ENCODE data around the gene ATL2.
"Not testable (repeated sequence)": the region's sequence is repeated elsewhere in the genome, so short reads cannot be mapped to it uniquely, and the experiment has no call there.

The ATL2 gene

DNA sequence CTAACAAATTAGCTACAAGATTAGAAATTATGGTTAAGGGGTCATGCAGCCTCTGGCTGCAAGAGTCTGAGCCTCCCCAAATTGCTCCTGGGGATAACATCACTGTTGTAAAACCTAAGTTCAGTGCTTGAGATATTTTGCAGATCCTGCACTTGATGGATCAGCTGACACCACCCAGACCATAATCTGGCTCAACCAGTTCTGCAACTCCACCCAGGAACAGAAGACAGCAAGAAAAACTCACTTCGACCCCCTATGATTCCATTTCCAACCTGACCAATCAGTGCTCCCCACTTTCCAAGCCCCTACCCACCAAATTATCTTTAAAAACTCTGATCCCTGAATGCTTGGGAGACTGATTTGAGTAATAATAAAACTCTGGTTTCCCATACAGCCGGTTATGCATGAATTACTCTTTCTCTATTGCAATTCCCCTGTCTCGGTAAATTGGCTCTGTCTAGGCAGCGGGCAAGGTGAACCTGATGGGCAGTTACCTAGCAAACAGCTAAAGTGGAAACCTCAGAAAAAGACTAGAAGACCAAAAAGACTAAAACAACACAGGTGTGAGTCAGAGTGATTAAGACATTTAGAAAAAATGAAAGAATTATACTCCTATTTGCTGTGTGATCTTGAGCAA lies 35.3 kb upstream of the ATL2 start:
- H3K27ac ChIP-seq (ENCODE audit: low read depth, low read length); H3K9ac ChIP-seq (ENCODE audit: low read length in 5 of 5); H3K36me3 ChIP-seq (ENCODE audit: control insufficient read depth in 5 of 5, insufficient read depth in 5 of 5, low read length in 5 of 5); H3K27me3 ChIP-seq (ENCODE audit: control insufficient read depth in 5 of 5, insufficient read depth in 4 of 5, low read length in 5 of 5); H3K4me3 ChIP-seq (ENCODE audit: low read depth in 1 of 5, low read length in 5 of 5): not testable (repeated sequence)
- Histone ChIP-seq H3K9me3 (ENCODE audit: control insufficient read depth in 5 of 5, low read length in 5 of 5) (peaks cover 0 to 11% (median 3%) of the 10 kb centered on the region in 5 donors), H3K4me1 (ENCODE audit: control insufficient read depth in 5 of 5, insufficient read depth in 5 of 5, low read length in 5 of 5) (peaks cover 0 to 23% (median 14%) of the 10 kb centered on the region in 5 donors)

DNA sequence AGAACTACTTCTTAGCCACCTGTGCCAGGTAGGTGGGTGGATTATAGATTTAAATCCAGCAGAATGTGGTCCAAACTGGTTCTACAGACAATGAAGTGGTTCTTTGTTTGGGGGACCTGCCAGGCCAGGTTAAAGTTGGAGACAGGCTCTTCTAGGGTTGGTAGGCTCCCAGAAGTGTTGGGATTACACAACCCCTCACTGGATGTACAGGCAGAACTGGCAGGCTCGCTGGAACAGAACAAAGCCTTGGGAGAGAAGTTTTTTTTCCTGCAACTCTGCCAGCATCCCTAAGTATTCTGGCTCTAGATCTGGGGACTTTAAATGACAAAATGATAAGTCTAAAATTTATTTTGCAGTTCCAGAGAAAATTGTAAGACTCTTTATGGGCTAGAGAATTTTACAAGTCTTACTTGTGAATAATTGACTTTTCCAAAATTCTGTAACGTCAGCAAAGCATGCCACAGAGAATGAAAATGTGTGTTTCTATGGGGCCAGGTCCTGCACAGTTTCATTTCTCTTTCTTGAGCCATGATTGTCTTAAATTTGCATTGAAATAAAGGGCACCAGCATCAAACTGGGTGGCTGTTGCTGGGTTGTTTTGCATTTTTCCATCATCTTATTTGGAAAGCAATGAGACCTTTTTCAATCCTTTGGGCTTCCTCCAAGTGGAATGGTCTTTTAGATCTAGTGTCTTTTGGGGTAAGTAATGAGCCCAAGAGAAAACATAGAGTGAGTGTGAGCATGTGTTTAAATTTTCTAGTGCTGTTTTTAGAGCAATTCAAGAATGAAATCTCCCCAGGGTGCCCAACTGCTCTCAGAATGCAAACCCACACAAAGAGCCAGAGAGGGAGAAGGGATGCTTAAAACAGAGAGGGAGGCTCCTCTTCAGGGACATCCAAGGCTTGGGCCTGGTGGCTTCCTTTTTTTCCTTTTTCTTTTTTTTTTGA lies 32.4 kb upstream of the ATL2 start:
- Histone ChIP-seq H3K4me1 (ENCODE audit: control insufficient read depth in 5 of 5, insufficient read depth in 5 of 5, low read length in 5 of 5) (peaks cover 0 to 36% (median 30%) of the 10 kb centered on the region in 5 donors), H3K4me3 (ENCODE audit: low read depth in 1 of 5, low read length in 5 of 5) (no peak overlapping the region), H3K9ac (ENCODE audit: low read length in 5 of 5) (peak overlapping the region in 1 of 5 donors; percentile 30), H3K9me3 (ENCODE audit: control insufficient read depth in 5 of 5, low read length in 5 of 5) (peaks cover 0 to 11% (median 3%) of the 10 kb centered on the region in 5 donors), H3K36me3 (ENCODE audit: control insufficient read depth in 5 of 5, insufficient read depth in 5 of 5, low read length in 5 of 5) (no peaks in the 10 kb centered on the region), H3K27ac (ENCODE audit: low read depth, low read length) (no peak overlapping the region), H3K27me3 (ENCODE audit: control insufficient read depth in 5 of 5, insufficient read depth in 4 of 5, low read length in 5 of 5) (no peaks in the 10 kb centered on the region)

DNA sequence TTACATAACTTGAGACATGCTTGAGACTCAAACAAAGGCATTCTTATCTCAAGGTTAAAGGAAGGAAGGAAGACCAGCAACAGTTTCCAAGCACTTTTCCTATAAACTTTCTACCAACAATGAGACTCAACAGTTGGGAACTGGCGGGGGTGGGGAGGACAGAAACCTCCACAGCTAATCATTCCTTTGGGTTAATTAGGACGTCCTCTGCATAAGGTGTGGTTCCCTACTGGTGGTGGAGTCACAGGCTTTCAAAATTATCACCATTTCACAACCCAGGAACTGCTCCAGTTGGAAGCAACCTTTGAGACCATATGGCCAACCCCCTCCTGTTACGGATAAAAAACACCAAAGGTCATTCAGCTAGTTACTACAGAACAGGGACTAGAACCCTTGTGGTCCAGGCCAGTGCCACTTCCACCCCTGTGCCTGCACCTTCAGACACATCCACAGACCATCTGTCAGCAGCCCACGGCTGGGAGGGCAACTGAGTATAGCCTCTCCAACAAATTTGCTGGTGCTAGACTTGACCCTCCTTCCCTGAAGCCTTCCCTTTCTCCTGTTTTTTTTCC lies 30.1 kb upstream of the ATL2 start:
- peaks cover 0 to 2% (median 0%) of the 10 kb centered on the region in 5 donors for H3K9me3 ChIP-seq (ENCODE audit: control insufficient read depth in 5 of 5, low read length in 5 of 5)
- no peaks in the 10 kb centered on the region for H3K36me3 ChIP-seq (ENCODE audit: control insufficient read depth in 5 of 5, insufficient read depth in 5 of 5, low read length in 5 of 5)
- no peaks in the 10 kb centered on the region for H3K27me3 ChIP-seq (ENCODE audit: control insufficient read depth in 5 of 5, insufficient read depth in 4 of 5, low read length in 5 of 5)
- H3K9ac ChIP-seq (ENCODE audit: low read length in 5 of 5): no peak overlapping the region
- no peak overlapping the region for H3K4me3 ChIP-seq (ENCODE audit: low read depth in 1 of 5, low read length in 5 of 5)
- peaks cover 0 to 36% (median 30%) of the 10 kb centered on the region in 5 donors for H3K4me1 ChIP-seq (ENCODE audit: control insufficient read depth in 5 of 5, insufficient read depth in 5 of 5, low read length in 5 of 5)
- peak overlapping the region; percentile 19 for H3K27ac ChIP-seq (ENCODE audit: low read depth, low read length)

DNA sequence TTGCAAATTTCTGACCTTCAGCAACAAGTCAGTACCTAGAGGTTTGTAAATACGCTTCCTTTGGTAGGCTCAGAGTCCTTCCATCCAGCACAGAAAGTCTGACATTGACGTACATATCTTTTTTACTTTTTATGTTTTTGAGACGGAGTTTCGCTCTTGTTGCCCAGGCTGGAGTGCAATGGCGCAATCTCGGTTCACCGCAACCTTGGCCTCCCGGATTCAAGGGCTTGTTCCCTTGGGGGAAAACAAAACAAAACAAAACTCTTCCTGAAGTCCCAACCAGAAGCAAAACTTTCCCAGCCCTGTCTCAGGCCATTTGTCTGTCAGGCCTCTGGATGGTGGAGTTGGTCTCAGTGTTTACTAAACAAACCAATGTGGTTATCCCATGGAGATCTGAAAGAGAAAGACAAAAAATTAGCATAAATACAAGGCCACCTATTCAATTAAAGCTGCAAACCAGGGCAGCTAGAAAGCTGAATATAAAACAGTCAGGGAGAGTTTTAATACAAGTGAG lies 29.6 kb upstream of the ATL2 start:
- Histone ChIP-seq H3K27ac (ENCODE audit: low read depth, low read length) (peak overlapping the region; percentile 19), H3K9me3 (ENCODE audit: control insufficient read depth in 5 of 5, low read length in 5 of 5) (no peaks in the 10 kb centered on the region), H3K27me3 (ENCODE audit: control insufficient read depth in 5 of 5, insufficient read depth in 4 of 5, low read length in 5 of 5) (no peaks in the 10 kb centered on the region), H3K4me1 (ENCODE audit: control insufficient read depth in 5 of 5, insufficient read depth in 5 of 5, low read length in 5 of 5) (peaks cover 0 to 36% (median 30%) of the 10 kb centered on the region in 5 donors), H3K9ac (ENCODE audit: low read length in 5 of 5) (no peak overlapping the region), H3K4me3 (ENCODE audit: low read depth in 1 of 5, low read length in 5 of 5) (peak overlapping the region in 1 of 5 donors; percentile 44), H3K36me3 (ENCODE audit: control insufficient read depth in 5 of 5, insufficient read depth in 5 of 5, low read length in 5 of 5) (no peaks in the 10 kb centered on the region)

DNA sequence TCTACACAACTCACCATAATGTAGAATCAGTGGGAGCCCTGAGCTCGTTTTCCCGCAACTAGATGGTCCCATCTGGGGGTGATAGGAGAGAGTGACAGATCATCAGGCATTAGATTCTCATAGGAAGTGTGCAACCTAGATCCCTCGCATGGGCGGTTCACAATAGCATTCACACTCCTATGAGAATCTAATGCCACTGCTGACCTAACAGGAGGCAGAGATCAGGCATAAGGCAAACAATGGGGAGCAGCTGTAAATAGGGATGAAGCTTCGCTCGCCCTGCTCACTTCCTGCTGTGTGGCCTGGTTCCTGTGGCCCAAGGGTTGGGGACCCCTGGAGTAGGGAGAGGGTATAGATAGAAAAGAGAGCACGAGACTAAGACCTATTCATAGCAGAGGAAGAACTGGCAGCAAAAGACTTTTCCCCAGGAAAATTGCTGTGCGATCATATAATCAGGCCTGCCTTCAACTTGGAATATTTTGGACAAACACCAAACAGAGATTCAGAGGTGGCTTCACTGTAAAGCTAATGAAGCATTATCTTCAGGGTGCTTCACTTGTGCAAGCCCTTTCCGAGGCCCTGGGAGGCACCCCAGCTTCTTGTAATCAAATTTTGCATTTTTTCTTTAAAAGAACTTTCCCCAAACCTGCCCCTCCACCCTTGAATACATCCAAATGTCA lies 29.0 kb upstream of the ATL2 start:
- Histone ChIP-seq H3K4me1 (ENCODE audit: control insufficient read depth in 5 of 5, insufficient read depth in 5 of 5, low read length in 5 of 5) (peaks cover 0 to 36% (median 30%) of the 10 kb centered on the region in 5 donors), H3K9ac (ENCODE audit: low read length in 5 of 5) (no peak overlapping the region)

DNA sequence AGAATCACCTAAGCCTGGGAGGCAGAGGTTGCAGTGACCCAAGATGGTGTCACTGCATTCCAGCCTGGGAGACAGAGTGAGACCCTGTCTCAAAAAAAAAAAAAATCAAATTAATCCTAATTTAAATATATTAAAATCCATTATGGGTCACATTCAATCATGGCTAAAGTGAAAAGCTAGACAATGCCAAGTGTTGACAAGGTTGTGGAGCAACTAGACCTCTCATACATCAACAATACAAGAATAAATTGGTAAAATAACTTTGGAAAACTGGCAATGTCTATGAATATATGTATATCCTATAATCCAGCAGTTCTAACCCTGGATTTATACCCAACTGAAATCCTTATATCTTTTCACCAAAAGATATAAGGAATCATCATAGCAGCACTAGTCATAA lies 23.4 kb upstream of the ATL2 start:
- H3K9ac ChIP-seq (ENCODE audit: low read length in 5 of 5): no peak overlapping the region
- H3K27me3 ChIP-seq (ENCODE audit: control insufficient read depth in 5 of 5, insufficient read depth in 4 of 5, low read length in 5 of 5): no peaks in the 10 kb centered on the region
- no peak overlapping the region for H3K4me3 ChIP-seq (ENCODE audit: low read depth in 1 of 5, low read length in 5 of 5)
- H3K27ac ChIP-seq (ENCODE audit: low read depth, low read length): no peak overlapping the region
- no peaks in the 10 kb centered on the region for H3K36me3 ChIP-seq (ENCODE audit: control insufficient read depth in 5 of 5, insufficient read depth in 5 of 5, low read length in 5 of 5)
- no peaks in the 10 kb centered on the region for H3K9me3 ChIP-seq (ENCODE audit: control insufficient read depth in 5 of 5, low read length in 5 of 5)
- H3K4me1 ChIP-seq (ENCODE audit: control insufficient read depth in 5 of 5, insufficient read depth in 5 of 5, low read length in 5 of 5): no peaks in the 10 kb centered on the region

More for the DNA sequence above, 29.0 kb upstream of the ATL2 start:
- peak overlapping the region in 1 of 5 donors; percentile 44 for H3K4me3 ChIP-seq (ENCODE audit: low read depth in 1 of 5, low read length in 5 of 5)
- H3K27ac ChIP-seq (ENCODE audit: low read depth, low read length): peak overlapping the region; percentile 19
- H3K36me3 ChIP-seq (ENCODE audit: control insufficient read depth in 5 of 5, insufficient read depth in 5 of 5, low read length in 5 of 5): no peaks in the 10 kb centered on the region
- no peaks in the 10 kb centered on the region for H3K9me3 ChIP-seq (ENCODE audit: control insufficient read depth in 5 of 5, low read length in 5 of 5)
- no peaks in the 10 kb centered on the region for H3K27me3 ChIP-seq (ENCODE audit: control insufficient read depth in 5 of 5, insufficient read depth in 4 of 5, low read length in 5 of 5)

DNA sequence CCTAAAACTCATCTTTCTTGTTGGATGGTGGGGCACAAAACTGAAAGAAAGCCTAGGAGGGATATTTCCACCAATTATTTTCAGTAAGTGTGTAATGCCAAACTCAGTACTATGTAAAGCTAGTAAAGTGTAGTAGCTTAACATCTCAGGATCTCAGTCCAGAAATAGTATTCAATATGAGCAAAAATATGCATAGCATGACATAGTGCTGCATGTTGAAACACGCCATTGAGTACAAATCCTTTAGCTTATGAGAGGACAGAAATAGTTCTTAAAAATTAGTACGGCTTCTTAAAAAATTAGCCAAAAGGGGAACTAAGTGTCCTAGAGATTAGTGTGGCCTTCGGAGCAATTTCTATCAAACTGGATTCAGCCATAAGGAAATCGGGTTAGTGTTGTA lies 21.7 kb upstream of the ATL2 start:
- Histone ChIP-seq H3K4me1 (ENCODE audit: control insufficient read depth in 5 of 5, insufficient read depth in 5 of 5, low read length in 5 of 5) (no peaks in the 10 kb centered on the region), H3K27ac (ENCODE audit: low read depth, low read length) (no peak overlapping the region), H3K9ac (ENCODE audit: low read length in 5 of 5) (no peak overlapping the region), H3K4me3 (ENCODE audit: low read depth in 1 of 5, low read length in 5 of 5) (no peak overlapping the region), H3K36me3 (ENCODE audit: control insufficient read depth in 5 of 5, insufficient read depth in 5 of 5, low read length in 5 of 5) (no peaks in the 10 kb centered on the region), H3K9me3 (ENCODE audit: control insufficient read depth in 5 of 5, low read length in 5 of 5) (no peaks in the 10 kb centered on the region), H3K27me3 (ENCODE audit: control insufficient read depth in 5 of 5, insufficient read depth in 4 of 5, low read length in 5 of 5) (no peaks in the 10 kb centered on the region)

DNA sequence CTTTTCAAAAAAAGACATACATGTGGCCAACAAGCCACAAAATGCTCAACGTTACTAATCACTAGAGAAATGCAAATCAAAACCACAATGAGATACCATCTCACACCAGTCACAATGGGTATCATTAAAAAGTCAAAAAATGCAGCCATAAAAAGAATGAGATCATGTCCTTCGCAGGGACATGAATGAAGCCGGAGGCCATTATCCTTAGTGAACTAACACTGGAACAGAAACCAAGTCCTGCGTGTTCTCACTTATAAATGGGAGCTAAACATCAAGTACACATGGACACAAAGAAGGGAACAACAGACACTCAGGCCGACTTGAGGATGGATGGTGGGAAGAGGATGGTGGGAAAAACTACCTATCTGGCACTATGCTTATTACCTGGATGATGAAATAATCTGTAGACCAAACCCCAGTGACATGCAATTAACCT lies 17.8 kb upstream of the ATL2 start:
- Histone ChIP-seq H3K9ac (ENCODE audit: low read length in 5 of 5) (no peak overlapping the region), H3K4me3 (ENCODE audit: low read depth in 1 of 5, low read length in 5 of 5) (no peak overlapping the region), H3K9me3 (ENCODE audit: control insufficient read depth in 5 of 5, low read length in 5 of 5) (no peaks in the 10 kb centered on the region), H3K36me3 (ENCODE audit: control insufficient read depth in 5 of 5, insufficient read depth in 5 of 5, low read length in 5 of 5) (no peaks in the 10 kb centered on the region), H3K4me1 (ENCODE audit: control insufficient read depth in 5 of 5, insufficient read depth in 5 of 5, low read length in 5 of 5) (no peaks in the 10 kb centered on the region), H3K27me3 (ENCODE audit: control insufficient read depth in 5 of 5, insufficient read depth in 4 of 5, low read length in 5 of 5) (no peaks in the 10 kb centered on the region), H3K27ac (ENCODE audit: low read depth, low read length) (no peak overlapping the region)

DNA sequence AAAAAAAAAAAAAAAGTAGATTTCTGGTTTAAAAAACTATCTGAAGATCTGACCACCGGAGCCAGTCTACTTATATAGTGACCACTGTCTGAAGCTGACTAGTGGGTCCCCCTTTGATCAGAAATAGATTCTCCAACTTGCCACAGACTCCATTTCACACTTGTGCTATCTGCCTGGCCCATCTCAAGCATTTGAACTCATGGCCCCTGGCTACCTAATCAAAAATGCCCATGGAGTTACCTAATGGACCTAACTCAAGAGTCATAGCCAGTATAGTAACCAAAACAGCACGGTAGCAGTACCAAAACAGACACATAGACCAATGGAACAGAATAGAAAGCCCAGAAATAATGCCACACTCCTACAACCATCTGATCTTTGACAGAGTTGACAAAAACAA lies 17.0 kb upstream of the ATL2 start:
- no peak overlapping the region for H3K4me3 ChIP-seq (ENCODE audit: low read depth in 1 of 5, low read length in 5 of 5)
- no peak overlapping the region for H3K27ac ChIP-seq (ENCODE audit: low read depth, low read length)
- no peaks in the 10 kb centered on the region for H3K9me3 ChIP-seq (ENCODE audit: control insufficient read depth in 5 of 5, low read length in 5 of 5)
- no peaks in the 10 kb centered on the region for H3K4me1 ChIP-seq (ENCODE audit: control insufficient read depth in 5 of 5, insufficient read depth in 5 of 5, low read length in 5 of 5)
- H3K36me3 ChIP-seq (ENCODE audit: control insufficient read depth in 5 of 5, insufficient read depth in 5 of 5, low read length in 5 of 5): no peaks in the 10 kb centered on the region
- H3K9ac ChIP-seq (ENCODE audit: low read length in 5 of 5): no peak overlapping the region
- H3K27me3 ChIP-seq (ENCODE audit: control insufficient read depth in 5 of 5, insufficient read depth in 4 of 5, low read length in 5 of 5): no peaks in the 10 kb centered on the region

Measured in subcutaneous abdominal adipose tissue (tissue), 5 donors.